Measurements from ENCODE around the gene ITPR2.

GRCh38 chr12:26426652-26427051, 406.3 kb downstream of the ITPR2 start:
- TF ChIP-seq POLR2A (IDR thresholded peaks at IDR 0.05) (no peak), CTCF (IDR thresholded peaks at IDR 0.05) (no peak)

Measured in tibial nerve (tissue), 3 donors.